CD4-positive, alpha-beta T cell treated with Interferon alpha-2 for 1 hour (primary cell): ENCODE data around the gene TENM4.

ENCODE experiments used
- DNase-seq, 2 donors: peaks; one replicate each; pipeline ENCODE4 v3.0.0-alpha.2; 2020 to 2022

Gene TENM4

DNA sequence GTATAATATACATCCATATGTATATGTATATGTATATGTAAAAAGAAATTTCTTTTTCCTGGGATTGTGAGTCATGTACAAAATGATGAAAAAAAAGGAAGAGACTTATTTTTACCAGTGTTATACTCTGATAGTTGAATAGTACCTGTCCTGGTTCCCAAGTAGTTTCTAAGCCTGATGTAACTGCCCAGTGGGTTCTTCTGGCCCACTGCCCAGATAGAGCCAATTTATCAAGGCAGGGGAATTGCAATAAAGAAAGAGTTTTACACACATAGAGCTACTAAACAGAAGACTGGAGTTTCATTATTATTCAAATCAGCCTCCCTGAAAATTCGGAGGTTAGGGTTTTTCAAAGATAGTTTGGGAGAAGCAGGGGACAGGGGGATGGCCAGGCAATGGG, 837.0 kb downstream of the TENM4 start:
- no peak for DNase-seq
